ENCODE data around the gene TATDN2.

DNA sequence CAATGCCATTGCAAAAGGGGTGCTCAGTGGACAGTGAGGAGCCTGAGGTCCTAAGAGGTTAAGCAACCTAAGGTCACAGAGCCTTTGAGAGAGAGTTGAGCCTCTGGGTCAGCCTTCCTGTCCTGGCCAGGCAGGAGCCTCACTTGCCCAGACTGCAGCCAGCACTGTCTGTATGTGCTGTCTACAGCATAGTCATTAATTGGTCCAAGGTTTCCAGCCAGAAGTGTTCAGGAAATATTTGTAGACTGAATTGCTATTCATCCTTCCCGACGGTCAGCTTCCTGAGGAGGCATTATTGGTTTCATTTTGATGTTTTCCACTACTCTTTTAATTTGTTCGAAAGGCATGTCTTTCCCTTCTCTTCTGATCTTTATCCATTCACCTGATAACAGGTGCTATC is 64.6 kb downstream of the TATDN2 start:
- TF ChIP-seq, protein P1, sequence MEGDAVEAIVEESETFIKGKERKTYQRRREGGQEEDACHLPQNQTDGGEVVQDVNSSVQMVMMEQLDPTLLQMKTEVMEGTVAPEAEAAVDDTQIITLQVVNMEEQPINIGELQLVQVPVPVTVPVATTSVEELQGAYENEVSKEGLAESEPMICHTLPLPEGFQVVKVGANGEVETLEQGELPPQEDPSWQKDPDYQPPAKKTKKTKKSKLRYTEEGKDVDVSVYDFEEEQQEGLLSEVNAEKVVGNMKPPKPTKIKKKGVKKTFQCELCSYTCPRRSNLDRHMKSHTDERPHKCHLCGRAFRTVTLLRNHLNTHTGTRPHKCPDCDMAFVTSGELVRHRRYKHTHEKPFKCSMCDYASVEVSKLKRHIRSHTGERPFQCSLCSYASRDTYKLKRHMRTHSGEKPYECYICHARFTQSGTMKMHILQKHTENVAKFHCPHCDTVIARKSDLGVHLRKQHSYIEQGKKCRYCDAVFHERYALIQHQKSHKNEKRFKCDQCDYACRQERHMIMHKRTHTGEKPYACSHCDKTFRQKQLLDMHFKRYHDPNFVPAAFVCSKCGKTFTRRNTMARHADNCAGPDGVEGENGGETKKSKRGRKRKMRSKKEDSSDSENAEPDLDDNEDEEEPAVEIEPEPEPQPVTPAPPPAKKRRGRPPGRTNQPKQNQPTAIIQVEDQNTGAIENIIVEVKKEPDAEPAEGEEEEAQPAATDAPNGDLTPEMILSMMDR (IDR thresholded peaks at IDR 0.05), result no peak
- no peak for TF ChIP-seq POLR2A (IDR thresholded peaks at IDR 0.05)
